A673 (cell line): ENCODE measurements around the gene ALPK3.

ENCODE experiments used
- CTCF ChIP-seq: fragments of 300-800, 200-600 bp; sonication (generic); conservative IDR thresholded peaks from 2 replicates; pipeline ENCODE4 v1.5.1; 2017; ENCODE audit warnings: low read depth, mild to moderate bottlenecking, antibody characterized with exemption, low read length, moderate library complexity, mixed read lengths
- EZH2 ChIP-seq: fragments of 200-600 bp; sonication (generic); IDR thresholded peaks from 2 replicates; pipeline ENCODE4 v1.6.1; 2017; ENCODE audit warnings: borderline replicate concordance, low read depth, mild to moderate bottlenecking, mixed read lengths, antibody characterized with exemption, low read length; ENCODE audit not compliant: poor library complexity, severe bottlenecking

GRCh38 chr15:84919106-84919667, 102.0 kb downstream of the ALPK3 start:
- TF ChIP-seq CTCF = no peak
- no peak for TF ChIP-seq EZH2
